NOMO-1 (cell line): ENCODE data around the gene CYP2S1.
"Not testable (repeated sequence)": the region's sequence is repeated elsewhere in the genome, so short reads cannot be mapped to it uniquely, and the experiment has no call there.

ENCODE experiments used
- DNase-seq, 2 experiments: peaks; one replicate each; lab custom pipeline; 2025; ENCODE audit not compliant: unreplicated experiment in 2 of 2; lab: John Stamatoyannopoulos, UW

CYP2S1 gene

GRCh38 chr19:41224632-41225031 is 31.6 kb downstream of the CYP2S1 start:
- no peak for DNase-seq

- DNase-seq: peak in 1 of 2 experiments; percentile 15
These were observed 32.4 kb downstream of the CYP2S1 start for GRCh38 chr19:41225238-41226052.

- no peak for DNase-seq
These were observed 33.2 kb downstream of the CYP2S1 start for GRCh38 chr19:41226053-41226873.

- DNase-seq: no peak
These were observed 33.9 kb downstream of the CYP2S1 start for GRCh38 chr19:41226874-41227390.

- DNase-seq: no peak
These were observed 35.5 kb downstream of the CYP2S1 start for GRCh38 chr19:41228486-41228885.

GRCh38 chr19:41229338-41229737 is 36.3 kb downstream of the CYP2S1 start:
- not testable (repeated sequence) for DNase-seq

- DNase-seq: no peak
These were observed 37.2 kb downstream of the CYP2S1 start for GRCh38 chr19:41230067-41230857.

GRCh38 chr19:41232686-41233085 is 39.7 kb downstream of the CYP2S1 start:
- no peak for DNase-seq

- DNase-seq: peak; percentile 23 to 35
These were observed 40.8 kb downstream of the CYP2S1 start for GRCh38 chr19:41233748-41234240.

- DNase-seq: no peak
These were observed 41.6 kb downstream of the CYP2S1 start for GRCh38 chr19:41234512-41235168.

GRCh38 chr19:41235480-41235879 is 42.5 kb downstream of the CYP2S1 start:
- DNase-seq: no peak

GRCh38 chr19:41238244-41238643 is 45.2 kb downstream of the CYP2S1 start:
- DNase-seq: no peak

- DNase-seq: no peak
These were observed 46.3 kb downstream of the CYP2S1 start for GRCh38 chr19:41239363-41239762.

- no peak for DNase-seq
These were observed 47.0 kb downstream of the CYP2S1 start for GRCh38 chr19:41239961-41240574.

GRCh38 chr19:41241859-41242258 is 48.8 kb downstream of the CYP2S1 start:
- DNase-seq: no peak

GRCh38 chr19:41244117-41244516 is 51.1 kb downstream of the CYP2S1 start:
- no peak for DNase-seq

GRCh38 chr19:41245843-41246242 is 52.8 kb downstream of the CYP2S1 start:
- no peak for DNase-seq

- DNase-seq: no peak
These were observed 55.9 kb downstream of the CYP2S1 start for GRCh38 chr19:41248895-41249294.

GRCh38 chr19:41249707-41250423 is 56.8 kb downstream of the CYP2S1 start:
- no peak for DNase-seq
